Epidermal melanocyte (primary cell): ENCODE data around the gene SAP30BP.

Source experiments
- DNase-seq: peaks from one replicate; pipeline ENCODE4 v3.0.0; 2011; ENCODE audit warnings: low spot score; ENCODE audit not compliant: insufficient read length

The SAP30BP gene

GRCh38 chr17:75757086-75757681 lies 90.0 kb downstream of the SAP30BP start:
- DNase-seq, result no peak
